Measurements from ENCODE around the gene TCF3.

Gene TCF3

DNA sequence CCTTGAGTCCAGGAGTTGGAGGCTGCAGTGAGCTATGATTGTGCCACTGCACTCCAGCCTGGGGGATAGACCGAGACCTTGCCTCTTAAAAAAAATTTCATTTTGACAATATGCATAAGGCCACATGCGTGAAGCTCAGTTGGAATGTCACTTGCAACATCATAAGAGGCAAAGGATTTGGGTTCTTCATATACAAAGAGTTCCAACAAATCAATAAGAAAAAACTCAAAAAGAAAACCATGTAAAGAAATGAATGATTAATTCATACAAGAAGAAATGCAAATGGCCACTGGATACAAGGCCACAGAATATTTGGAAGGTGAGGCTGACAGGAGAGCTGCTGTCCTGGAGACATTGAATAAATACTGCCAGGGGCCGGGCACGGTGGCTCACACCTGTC lies 9.6 kb upstream of the TCF3 start:
- no peak for DNase-seq (ENCODE audit: low read depth)
- H3K4me3 ChIP-seq (replicated peaks; ENCODE audit: low read depth, low read length): no peak overlapping the region
- TF ChIP-seq, protein P1, sequence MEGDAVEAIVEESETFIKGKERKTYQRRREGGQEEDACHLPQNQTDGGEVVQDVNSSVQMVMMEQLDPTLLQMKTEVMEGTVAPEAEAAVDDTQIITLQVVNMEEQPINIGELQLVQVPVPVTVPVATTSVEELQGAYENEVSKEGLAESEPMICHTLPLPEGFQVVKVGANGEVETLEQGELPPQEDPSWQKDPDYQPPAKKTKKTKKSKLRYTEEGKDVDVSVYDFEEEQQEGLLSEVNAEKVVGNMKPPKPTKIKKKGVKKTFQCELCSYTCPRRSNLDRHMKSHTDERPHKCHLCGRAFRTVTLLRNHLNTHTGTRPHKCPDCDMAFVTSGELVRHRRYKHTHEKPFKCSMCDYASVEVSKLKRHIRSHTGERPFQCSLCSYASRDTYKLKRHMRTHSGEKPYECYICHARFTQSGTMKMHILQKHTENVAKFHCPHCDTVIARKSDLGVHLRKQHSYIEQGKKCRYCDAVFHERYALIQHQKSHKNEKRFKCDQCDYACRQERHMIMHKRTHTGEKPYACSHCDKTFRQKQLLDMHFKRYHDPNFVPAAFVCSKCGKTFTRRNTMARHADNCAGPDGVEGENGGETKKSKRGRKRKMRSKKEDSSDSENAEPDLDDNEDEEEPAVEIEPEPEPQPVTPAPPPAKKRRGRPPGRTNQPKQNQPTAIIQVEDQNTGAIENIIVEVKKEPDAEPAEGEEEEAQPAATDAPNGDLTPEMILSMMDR (IDR thresholded peaks at IDR 0.05; ENCODE audit: low read length, missing control alignments): no peak

DNA sequence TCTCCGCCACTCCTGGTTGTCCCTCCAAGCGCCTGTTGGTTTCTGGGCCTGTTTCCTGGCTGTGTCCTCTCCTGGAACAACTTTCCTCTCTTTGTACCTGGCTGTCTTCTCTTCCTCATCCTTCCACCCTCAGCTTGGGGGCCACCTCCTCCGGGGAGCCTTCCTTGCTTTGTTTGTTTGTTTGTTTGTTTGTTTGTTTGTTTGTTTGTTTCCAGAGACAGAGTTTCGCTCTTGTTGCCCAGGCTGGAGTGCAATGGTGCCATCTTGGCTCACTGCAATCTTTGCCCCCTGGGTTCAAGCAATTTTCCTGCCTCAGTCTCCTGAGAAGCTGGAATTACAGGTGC lies 6.6 kb upstream of the TCF3 start:
- TF ChIP-seq, protein P1 (IDR thresholded peaks at IDR 0.05; ENCODE audit: low read length, missing control alignments): no peak
- H3K4me3 ChIP-seq (replicated peaks; ENCODE audit: low read depth, low read length): no peak overlapping the region
- DNase-seq (ENCODE audit: low read depth): no peak

DNA sequence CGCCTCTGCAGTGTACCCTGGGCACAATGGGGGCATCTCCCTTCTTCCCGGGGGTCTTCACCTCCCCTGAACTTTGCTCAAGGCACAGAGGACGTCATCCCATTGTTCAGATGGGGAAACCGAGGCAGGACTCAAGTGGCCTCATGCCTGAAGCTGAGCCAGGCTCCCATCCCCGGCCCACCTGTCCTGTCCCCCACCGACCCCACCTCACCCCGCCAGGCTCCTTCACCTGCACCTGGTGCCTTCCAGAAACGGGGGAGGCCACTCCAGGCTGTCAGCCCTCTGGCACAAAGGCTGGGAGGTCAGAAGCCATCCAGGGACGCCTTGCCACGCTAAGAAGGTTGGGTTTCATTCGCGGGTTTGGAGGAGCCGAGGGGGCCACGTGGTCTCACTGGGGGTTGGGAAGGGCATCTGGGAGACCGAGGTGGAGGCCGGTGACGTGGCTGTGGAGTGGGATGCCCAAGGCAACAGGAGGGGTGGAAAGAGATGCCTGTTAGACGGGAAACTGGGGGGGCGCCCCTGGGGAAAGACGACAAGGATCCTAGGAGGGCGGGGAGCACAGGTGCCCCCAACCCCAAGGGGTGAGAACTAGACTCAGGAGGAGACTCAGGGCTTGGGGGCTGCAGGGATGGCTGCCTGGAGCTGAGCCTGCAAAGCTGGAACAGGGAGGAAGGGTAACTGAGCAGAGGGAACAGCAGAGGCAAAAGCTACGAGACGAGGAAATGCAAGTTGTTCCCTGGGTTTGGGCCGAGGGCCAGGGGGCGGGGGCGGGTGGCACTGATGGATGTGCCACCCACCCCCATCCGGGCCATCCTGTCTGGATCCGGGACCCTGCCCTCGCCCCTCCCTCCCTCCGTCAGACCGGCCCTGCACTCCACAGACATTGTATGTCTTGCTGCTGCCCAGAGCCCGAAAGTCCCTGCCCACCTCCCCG lies 6.0 kb upstream of the TCF3 start:
- no peak for DNase-seq (ENCODE audit: low read depth)
- TF ChIP-seq, protein P1 (IDR thresholded peaks at IDR 0.05; ENCODE audit: low read length, missing control alignments): no peak
- no peak overlapping the region for H3K4me3 ChIP-seq (replicated peaks; ENCODE audit: low read depth, low read length)

DNA sequence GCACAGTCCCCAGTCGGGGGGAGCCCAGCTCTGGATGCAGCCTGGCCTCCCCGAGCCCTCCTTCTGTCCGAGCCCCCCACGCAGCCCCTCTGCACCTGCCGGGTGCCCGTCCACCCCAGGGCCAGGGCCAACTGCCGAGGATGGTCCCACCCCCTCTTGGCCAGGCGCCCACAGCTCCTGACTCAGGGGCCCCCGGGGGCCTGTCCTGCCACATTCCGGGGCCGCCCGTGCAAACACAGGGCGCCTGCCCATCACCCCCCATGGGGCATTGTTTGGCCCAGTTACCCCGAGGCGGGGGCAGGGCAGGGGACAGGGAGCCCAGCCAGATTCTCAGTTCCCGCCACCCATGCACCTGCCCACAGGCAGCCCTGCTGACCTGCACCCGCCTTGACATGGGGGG lies 5.3 kb upstream of the TCF3 start:
- no peak for DNase-seq (ENCODE audit: low read depth)
- no peak overlapping the region for H3K4me3 ChIP-seq (replicated peaks; ENCODE audit: low read depth, low read length)
- TF ChIP-seq, protein P1 (IDR thresholded peaks at IDR 0.05; ENCODE audit: low read length, missing control alignments): no peak

DNA sequence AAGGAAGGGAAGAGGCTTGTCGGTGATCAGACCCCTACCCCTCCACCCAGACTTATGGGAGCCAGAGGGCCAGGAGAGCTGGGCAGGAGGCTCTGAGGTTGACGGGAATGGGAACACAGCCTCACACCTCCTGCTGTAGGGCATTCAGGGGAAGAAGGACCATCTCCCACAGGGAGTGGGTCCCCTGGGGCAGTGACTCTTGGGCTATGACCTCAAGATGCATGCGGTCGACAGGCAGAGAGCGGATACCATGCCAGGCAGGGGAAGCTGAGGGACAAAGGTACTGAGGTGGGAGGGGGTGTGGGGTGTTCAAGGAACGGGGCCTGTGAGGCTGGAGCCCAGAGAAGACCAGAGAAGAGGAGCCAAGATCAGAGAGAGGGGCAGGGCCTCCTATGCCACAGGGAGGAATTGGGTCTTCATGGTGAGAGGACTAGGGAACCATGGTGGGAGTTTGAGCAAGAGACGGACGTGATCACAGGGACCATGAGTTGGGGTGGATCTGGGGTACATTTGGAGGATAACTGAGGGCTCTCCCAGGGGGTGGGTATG lies 4.6 kb upstream of the TCF3 start:
- no peak overlapping the region for H3K4me3 ChIP-seq (replicated peaks; ENCODE audit: low read depth, low read length)
- no peak for DNase-seq (ENCODE audit: low read depth)
- TF ChIP-seq, protein P1 (IDR thresholded peaks at IDR 0.05; ENCODE audit: low read length, missing control alignments): no peak

DNA sequence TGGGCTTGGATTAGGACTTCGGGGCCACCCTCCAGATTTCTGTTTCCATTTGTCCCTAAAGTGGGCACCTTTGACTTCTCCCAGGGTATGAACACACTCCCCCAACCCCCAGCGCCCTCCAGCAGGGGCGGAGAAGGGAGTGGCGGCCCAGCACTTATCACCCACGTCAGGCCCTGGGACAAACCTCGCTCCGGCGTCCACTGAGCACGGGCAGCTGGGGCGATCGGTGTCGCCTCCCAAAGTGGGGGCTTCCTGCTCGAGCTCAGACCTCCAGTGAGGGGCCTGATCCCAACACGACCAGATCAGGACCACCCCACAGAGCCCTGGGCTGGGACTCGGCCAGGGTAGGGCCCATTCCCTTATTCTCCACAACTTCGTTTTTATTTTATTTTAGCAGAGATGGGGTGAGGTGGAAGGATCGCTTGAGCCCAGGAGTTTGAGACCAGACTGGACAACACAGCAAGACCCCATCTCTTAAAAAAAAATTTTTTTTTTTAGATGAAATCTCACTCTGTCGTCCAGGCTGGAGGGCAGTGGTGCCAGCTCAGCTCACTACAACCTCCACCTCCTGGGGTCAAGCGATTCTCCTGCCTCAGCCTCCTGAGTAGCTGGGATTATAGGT lies 3.7 kb upstream of the TCF3 start:
- DNase-seq (ENCODE audit: low read depth): no peak
- TF ChIP-seq, protein P1 (IDR thresholded peaks at IDR 0.05; ENCODE audit: low read length, missing control alignments): no peak
- H3K4me3 ChIP-seq (replicated peaks; ENCODE audit: low read depth, low read length): no peak overlapping the region

Data from fibroblast of pulmonary artery (primary cell).